HG03439 (cell line): ENCODE data around the gene OXT.
"Not testable (repeated sequence)": the region's sequence is repeated elsewhere in the genome, so short reads cannot be mapped to it uniquely, and the experiment has no call there.

ENCODE experiments used
- ATAC-seq: cut with Tn5 transposase; IDR thresholded peaks from one replicate; pipeline ENCODE4 v1.9.1; 2021; ENCODE audit warnings: mild to moderate bottlenecking, moderate library complexity; ENCODE audit not compliant: unreplicated experiment

The OXT gene

GRCh38 chr20:3047486-3048419 lies 23.7 kb upstream of the OXT start:
- no peak for ATAC-seq

GRCh38 chr20:3051385-3052019 lies 19.9 kb upstream of the OXT start:
- no peak for ATAC-seq

- no peak for ATAC-seq
Measured at GRCh38 chr20:3059489-3059888, 11.9 kb upstream of the OXT start.

GRCh38 chr20:3064119-3064518 lies 7.3 kb upstream of the OXT start:
- not testable (repeated sequence) for ATAC-seq

GRCh38 chr20:3067139-3068014 lies 4.0 kb upstream of the OXT start:
- no peak for ATAC-seq

- ATAC-seq: no peak
Measured at GRCh38 chr20:3068075-3068474, 3.3 kb upstream of the OXT start.

GRCh38 chr20:3068986-3069900 lies 2.2 kb upstream of the OXT start:
- ATAC-seq: no peak

GRCh38 chr20:3070725-3071124 lies 695 bp upstream of the OXT start:
- ATAC-seq: no peak

GRCh38 chr20:3071266-3071609 lies 182 bp upstream of the OXT start:
- no peak for ATAC-seq

- ATAC-seq: no peak
Measured at GRCh38 chr20:3072530-3073250, 1.3 kb downstream of the OXT start.

- ATAC-seq: not testable (repeated sequence)
Measured at GRCh38 chr20:3073251-3073643, 1.8 kb downstream of the OXT start.

GRCh38 chr20:3074812-3075211 lies 3.4 kb downstream of the OXT start:
- ATAC-seq: no peak

GRCh38 chr20:3075315-3075714 lies 3.9 kb downstream of the OXT start:
- ATAC-seq: not testable (repeated sequence)

- no peak for ATAC-seq
Measured at GRCh38 chr20:3077618-3078134, 6.3 kb downstream of the OXT start.

- no peak for ATAC-seq
Measured at GRCh38 chr20:3080939-3081388, 9.5 kb downstream of the OXT start.

GRCh38 chr20:3081641-3082040 lies 10.2 kb downstream of the OXT start:
- ATAC-seq: no peak

GRCh38 chr20:3082306-3082951 lies 11.0 kb downstream of the OXT start:
- ATAC-seq: no peak

- ATAC-seq: no peak
Measured at GRCh38 chr20:3082955-3083952, 11.8 kb downstream of the OXT start.
